Measurements from ENCODE around the gene LRRC4B. TPM values are rescaled to one million over a fixed set of nuclear protein-coding genes. Genes with fewer than 3 reads are reported as not detected.

LRRC4B gene
- total and polyA plus RNA-seq, 2 donors from 2014 or later, result 1.2 to 2.6 TPM

- H3K4me3 ChIP-seq (ENCODE audit: low read length in 3 of 3), result no peak overlapping the region
- H3K27ac ChIP-seq (ENCODE audit: low read depth in 2 of 2, low read length in 2 of 2), result no peak overlapping the region
- no peak for TF ChIP-seq CTCF (IDR thresholded peaks at IDR 0.05; ENCODE audit: borderline replicate concordance, extremely low read depth, insufficient read depth)
- H3K27me3 ChIP-seq (ENCODE audit: control insufficient read depth, insufficient read depth, low read length), result no peaks in the 10 kb centered on the region
- intact Hi-C loops (cut with DNase I), result no loop called here
- H3K4me1 ChIP-seq (ENCODE audit: control insufficient read depth in 2 of 3, insufficient read depth in 2 of 3, low read depth in 1 of 3, low read length in 3 of 3), result peaks cover 0 to 9% (median 0%) of the 10 kb centered on the region in 3 donors
- no peak overlapping the region for H3K9ac ChIP-seq (ENCODE audit: low read length in 3 of 3)
- H3K36me3 ChIP-seq (ENCODE audit: control insufficient read depth in 2 of 3, insufficient read depth in 3 of 3, low read length in 3 of 3), result peaks cover 0 to 14% (median 10%) of the 10 kb centered on the region in 3 donors
- H3K9me3 ChIP-seq (ENCODE audit: control insufficient read depth in 2 of 3, insufficient read depth in 1 of 3, low read length in 3 of 3), result no peaks in the 10 kb centered on the region
- FAIRE-seq (no peak), DNase-seq (peak in 1 of 5 donors; percentile 73)
Measured at GRCh38 chr19:50480281-50481111, 87.7 kb downstream of the LRRC4B start.

GRCh38 chr19:50479761-50480251, 88.4 kb downstream of the LRRC4B start:
- intact Hi-C loops (cut with DNase I), result no loop called here
- Histone ChIP-seq H3K9ac (ENCODE audit: low read length in 3 of 3) (no peak overlapping the region), H3K9me3 (ENCODE audit: control insufficient read depth in 2 of 3, insufficient read depth in 1 of 3, low read length in 3 of 3) (no peaks in the 10 kb centered on the region), H3K27me3 (ENCODE audit: control insufficient read depth, insufficient read depth, low read length) (no peaks in the 10 kb centered on the region), H3K4me3 (ENCODE audit: low read length in 3 of 3) (no peak overlapping the region), H3K27ac (ENCODE audit: low read depth in 2 of 2, low read length in 2 of 2) (no peak overlapping the region), H3K4me1 (ENCODE audit: control insufficient read depth in 2 of 3, insufficient read depth in 2 of 3, low read depth in 1 of 3, low read length in 3 of 3) (peaks cover 0 to 9% (median 0%) of the 10 kb centered on the region in 3 donors), H3K36me3 (ENCODE audit: control insufficient read depth in 2 of 3, insufficient read depth in 3 of 3, low read length in 3 of 3) (peaks cover 0 to 14% (median 10%) of the 10 kb centered on the region in 3 donors)
- no peak for TF ChIP-seq CTCF (IDR thresholded peaks at IDR 0.05; ENCODE audit: borderline replicate concordance, extremely low read depth, insufficient read depth)
- FAIRE-seq (no peak), DNase-seq (peak in 1 of 5 donors; percentile 52)

GRCh38 chr19:50478901-50479715, 89.1 kb downstream of the LRRC4B start:
- DNase-seq (peak in 1 of 5 donors; percentile 70), FAIRE-seq (no peak)
- TF ChIP-seq CTCF (IDR thresholded peaks at IDR 0.05; ENCODE audit: borderline replicate concordance, extremely low read depth, insufficient read depth), result peak; percentile 0
- intact Hi-C loops (cut with DNase I), result no loop called here
- Histone ChIP-seq H3K27me3 (ENCODE audit: control insufficient read depth, insufficient read depth, low read length) (no peaks in the 10 kb centered on the region), H3K27ac (ENCODE audit: low read depth in 2 of 2, low read length in 2 of 2) (no peak overlapping the region), H3K36me3 (ENCODE audit: control insufficient read depth in 2 of 3, insufficient read depth in 3 of 3, low read length in 3 of 3) (peaks cover 0 to 14% (median 10%) of the 10 kb centered on the region in 3 donors), H3K4me3 (ENCODE audit: low read length in 3 of 3) (no peak overlapping the region), H3K4me1 (ENCODE audit: control insufficient read depth in 2 of 3, insufficient read depth in 2 of 3, low read depth in 1 of 3, low read length in 3 of 3) (peaks cover 0 to 9% (median 0%) of the 10 kb centered on the region in 3 donors), H3K9me3 (ENCODE audit: control insufficient read depth in 2 of 3, insufficient read depth in 1 of 3, low read length in 3 of 3) (no peaks in the 10 kb centered on the region), H3K9ac (ENCODE audit: low read length in 3 of 3) (no peak overlapping the region)
